Motor neuron (in vitro differentiated cells): Measurements from ENCODE around the gene PPP1R13B. TPM values are rescaled to one million over a fixed set of nuclear protein-coding genes. Genes with fewer than 3 reads are reported as not detected.

Source experiments
- ATAC-seq, 8 experiments: fragments of 200-7000 bp; cut with Tn5 transposase; replicated peaks in 6 of 8; 2 replicates each; pipeline ENCODE4 v1.8.0; 2021; ENCODE audit warnings: mild to moderate bottlenecking in 8 of 8, moderate library complexity in 8 of 8
- H3K27ac ChIP-seq, 2 donors: fragments of 250-450 bp; sonication (Bioruptor Pico); 2 replicates each; pipeline ENCODE4 v1.9.0; 2021; ENCODE audit warnings: antibody characterized with exemption in 2 of 2, mild to moderate bottlenecking in 2 of 2, moderate library complexity in 1 of 2
- H3K4me1 ChIP-seq, 2 donors: fragments of 250-450 bp; sonication (Bioruptor Pico); replicated peaks in 1 of 2; 2 replicates each; pipeline ENCODE4 v1.6.1; 2021; ENCODE audit warnings: antibody characterized with exemption in 2 of 2, mild to moderate bottlenecking in 2 of 2, moderate library complexity in 1 of 2
- H3K4me3 ChIP-seq, 5 donors: fragments of 250-450 bp; sonication (Bioruptor Pico); 2 replicates each; pipeline ENCODE4 v1.9.0; 2021; ENCODE audit warnings: antibody characterized with exemption in 5 of 5, mild to moderate bottlenecking in 5 of 5, moderate library complexity in 4 of 5
- WGBS, 10 experiments: fragments of 450-650 bp; shearing (Covaris generic); methylation state at CpG; one replicate each; pipeline ENCODE4 v1.0.0; 2022; 5-methylcytosine and 5-hydroxymethylcytosine counted together
- in situ Hi-C, 9 experiments: fragments of 400-800 bp; cut with MboI; loops; one replicate each; pipeline ENCODE4 v1.15.0; 2021; ENCODE audit warnings: low sequenced_read_pairs in 9 of 9, low pct_unique_long_range_greater_than_20kb in 2 of 9; ENCODE audit not compliant: unreplicated experiment in 9 of 9
- total RNA-seq, 8 experiments: library from RNA; unstranded; fragments of 300-600 nt; gene quantifications; 2 replicates each; pipeline versions ENCODE4 v1.2.3 to v1.2.4, GENCODE V29; 2022

Gene PPP1R13B
- total RNA-seq, 8 experiments from 2014 or later: 3.0 to 10.6 (median 8.6) TPM

DNA sequence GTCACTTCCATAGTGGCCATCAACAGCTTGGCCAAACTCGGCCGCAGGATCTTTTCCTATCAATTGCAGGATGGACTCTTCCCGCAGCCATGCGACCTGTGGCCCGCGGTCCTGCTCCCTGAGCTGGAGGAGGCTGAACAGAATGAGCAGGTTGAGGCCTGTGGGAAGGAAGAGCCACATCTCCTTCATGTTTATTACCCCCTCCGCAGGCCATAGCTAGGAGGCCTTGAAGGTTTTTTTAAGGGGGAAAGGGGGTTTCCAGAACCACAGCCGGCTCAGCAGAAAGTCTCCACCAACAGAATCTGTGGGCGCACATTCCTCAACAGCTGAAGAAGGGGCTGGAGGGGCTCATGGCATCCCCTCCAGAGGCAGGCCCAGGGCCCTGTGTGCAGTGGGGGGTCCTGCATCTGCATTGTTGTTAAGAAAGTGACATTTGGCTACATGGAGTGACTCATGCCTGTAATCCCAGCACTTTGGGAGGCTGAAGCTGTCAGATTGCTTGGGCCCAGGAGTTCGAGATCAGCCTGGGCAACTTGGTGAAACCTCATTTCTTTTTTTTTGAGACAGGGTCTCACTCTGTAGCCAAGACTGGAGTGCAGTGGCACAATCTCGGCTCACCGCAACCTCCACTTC, 25.2 kb upstream of the PPP1R13B start:
- Histone ChIP-seq H3K27ac (no peak overlapping the region), H3K4me3 (no peak overlapping the region), H3K4me1 (peaks cover 0 to 4% of the 10 kb centered on the region in 2 donors)
- in situ Hi-C loops: no loop called here
- 80 to 100% (median 100%) methylated on average over 1 to 5 of the region's 12 CpGs; no CpG with 5 or more reads in 5 of the 10 experiments for WGBS, 10 experiments
- no peak for ATAC-seq

DNA sequence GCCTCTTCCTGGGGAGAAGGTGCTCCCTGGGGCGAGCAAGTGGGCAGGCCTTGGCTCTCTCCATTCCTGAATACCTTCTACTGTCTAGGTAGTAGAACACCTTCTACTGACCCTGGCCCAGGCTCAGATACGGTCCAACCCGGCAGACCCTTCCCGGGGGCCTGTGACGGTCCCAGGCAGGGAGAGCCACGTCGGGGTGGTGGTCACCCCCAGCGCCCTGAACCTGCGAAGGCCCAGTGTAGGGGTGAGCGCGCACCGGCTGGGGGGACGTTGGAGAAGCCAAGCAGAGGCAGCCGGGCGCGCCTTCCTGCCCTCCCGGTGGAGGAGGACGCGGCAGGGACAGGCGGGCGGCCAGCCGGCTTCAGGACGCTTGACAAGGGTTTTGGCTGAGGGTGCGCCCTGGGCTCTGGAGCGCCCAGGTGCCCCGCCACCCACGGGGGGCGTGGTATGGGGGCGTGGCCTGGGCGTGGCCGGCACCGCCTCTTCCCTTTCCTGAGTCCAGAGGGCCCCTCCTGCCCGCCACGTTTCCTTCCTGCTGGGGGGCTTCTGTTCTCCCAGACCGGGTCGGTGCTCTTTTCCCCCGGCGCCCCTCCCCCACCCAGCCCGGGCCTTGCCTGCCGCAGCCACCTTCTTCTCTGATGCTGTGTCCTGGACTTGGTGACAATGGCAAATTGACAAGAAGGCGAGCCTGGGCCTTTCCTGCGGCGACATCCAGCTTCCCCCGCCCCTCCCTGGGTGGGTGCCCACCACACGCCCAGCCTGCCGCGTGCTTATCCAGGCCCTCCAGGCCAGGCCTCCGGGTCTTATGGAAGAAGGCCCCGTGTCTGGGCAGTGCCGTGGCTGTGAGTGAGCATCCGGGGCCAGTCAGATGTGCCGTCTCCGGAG, 24.5 kb upstream of the PPP1R13B start:
- in situ Hi-C loops: no loop called here
- Histone ChIP-seq H3K4me1 (peaks cover 0 to 4% of the 10 kb centered on the region in 2 donors), H3K27ac (no peak overlapping the region), H3K4me3 (no peak overlapping the region)
- ATAC-seq: peak in 4 of 8 experiments; percentile 15 to 71 (median 22)
- 55 to 100% (median 71%) methylated on average over 1 to 15 of the region's 53 CpGs; no CpG with 5 or more reads in 6 of the 10 experiments for WGBS, 10 experiments

GRCh38 chr14:103870891-103871595, 23.7 kb upstream of the PPP1R13B start:
- Histone ChIP-seq H3K4me3 (no peak overlapping the region), H3K4me1 (peaks cover 0 to 4% of the 10 kb centered on the region in 2 donors), H3K27ac (no peak overlapping the region)
- 85 to 100% (median 94%) methylated on average over 3 to 7 of the region's 8 CpGs; no CpG with 5 or more reads in 1 of the 10 experiments for WGBS, 10 experiments
- ATAC-seq: no peak
- in situ Hi-C loops: no loop called here

DNA sequence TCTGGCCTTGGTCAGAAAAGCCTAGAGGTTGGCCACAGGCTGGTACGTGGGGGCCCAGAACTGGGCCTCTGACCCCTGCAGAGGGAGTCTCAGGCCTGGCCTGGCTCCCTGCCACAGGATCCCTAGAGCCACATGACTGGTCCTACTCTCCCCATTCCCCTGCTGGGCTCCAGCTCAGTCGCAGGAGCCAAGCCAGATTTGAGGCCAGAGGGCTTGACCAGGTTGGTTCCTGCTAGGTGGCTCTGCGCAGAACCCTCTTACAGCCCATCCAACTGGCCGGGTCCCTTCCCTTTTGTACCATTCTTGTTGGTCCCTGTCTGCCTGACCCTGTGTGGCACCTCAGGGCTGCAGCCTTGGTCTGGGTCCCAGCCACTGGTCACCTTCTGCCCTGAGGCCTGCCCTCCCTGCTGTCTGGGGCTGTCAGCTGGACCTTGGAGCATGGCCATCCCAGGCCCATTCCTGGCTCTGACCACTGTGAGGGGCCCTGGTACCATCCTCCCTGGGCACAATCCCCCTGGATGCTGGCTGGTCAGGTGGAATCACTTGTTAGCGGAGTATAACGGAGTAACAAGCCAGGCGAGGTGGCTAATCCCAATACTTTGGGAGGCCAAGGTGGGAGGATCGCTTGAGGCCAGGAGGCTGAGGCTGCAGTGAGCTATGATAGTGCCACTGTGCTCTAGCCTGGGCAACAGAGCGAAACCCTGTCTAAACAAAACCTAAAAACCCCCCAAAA, 22.9 kb upstream of the PPP1R13B start:
- 82 to 100% (median 95%) methylated on average over 1 to 8 of the region's 9 CpGs; no CpG with 5 or more reads in 4 of the 10 experiments for WGBS, 10 experiments
- Histone ChIP-seq H3K4me1 (peaks cover 0 to 4% of the 10 kb centered on the region in 2 donors), H3K4me3 (no peak overlapping the region), H3K27ac (no peak overlapping the region)
- in situ Hi-C loops: no loop called here
- ATAC-seq: peak in 1 of 8 experiments; percentile 22

GRCh38 chr14:103869406-103870143, 22.2 kb upstream of the PPP1R13B start:
- WGBS, 10 experiments: 40 to 100% (median 78%) methylated on average over 1 to 2 of the region's 14 CpGs; no CpG with 5 or more reads in 6 of the 10 experiments
- peaks cover 0 to 4% of the 10 kb centered on the region in 2 donors for H3K4me1 ChIP-seq
- in situ Hi-C loops: no loop called here
- peak in 2 of 8 experiments; percentile 39 to 46 for ATAC-seq
- H3K27ac ChIP-seq: no peak overlapping the region
- no peak overlapping the region for H3K4me3 ChIP-seq

- H3K4me3 ChIP-seq: no peak overlapping the region
Observed at GRCh38 chr14:103868242-103868897, 21.0 kb upstream of the PPP1R13B start.

GRCh38 chr14:103867523-103867953, 20.2 kb upstream of the PPP1R13B start:
- H3K27ac ChIP-seq: no peak overlapping the region
- H3K4me3 ChIP-seq: no peak overlapping the region
- ATAC-seq: peak in 3 of 8 experiments; percentile 20 to 62 (median 36)
- in situ Hi-C loops: no loop called here
- WGBS, 10 experiments: 40 to 100% (median 90%) methylated on average over 1 to 4 of the region's 10 CpGs; no CpG with 5 or more reads in 5 of the 10 experiments
- peaks cover 0 to 4% of the 10 kb centered on the region in 2 donors for H3K4me1 ChIP-seq

More at GRCh38 chr14:103868242-103868897, 21.0 kb upstream of the PPP1R13B start:
- in situ Hi-C loops: no loop called here
- peaks cover 0 to 4% of the 10 kb centered on the region in 2 donors for H3K4me1 ChIP-seq
- no peak overlapping the region for H3K27ac ChIP-seq
- WGBS, 10 experiments: 76 to 100% (median 100%) methylated on average over 1 to 4 of the region's 10 CpGs; no CpG with 5 or more reads in 5 of the 10 experiments
- ATAC-seq: no peak

DNA sequence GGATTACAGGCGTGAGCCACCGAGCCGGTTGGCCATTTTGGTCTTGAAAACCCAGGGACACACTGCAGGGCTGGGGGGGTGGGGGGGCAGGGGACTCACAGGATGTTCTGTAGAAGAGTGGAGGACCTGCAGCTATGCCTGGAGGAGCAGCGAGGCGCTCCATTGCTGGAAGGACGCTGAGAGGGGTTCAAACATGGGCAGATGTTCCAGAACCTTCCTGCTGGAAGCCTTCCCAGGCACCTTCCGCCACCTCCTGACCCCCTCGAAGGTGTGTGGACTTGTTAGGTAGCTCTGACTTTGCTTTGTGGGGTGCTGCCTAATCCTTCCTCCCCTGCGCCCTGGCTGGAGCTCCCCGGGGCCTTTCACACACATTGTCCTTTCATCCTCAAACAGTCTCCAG, 19.6 kb upstream of the PPP1R13B start:
- no peak overlapping the region for H3K27ac ChIP-seq
- no peak for ATAC-seq
- 41 to 80% methylated on average over 1 to 4 of the region's 10 CpGs; no CpG with 5 or more reads in 8 of the 10 experiments for WGBS, 10 experiments
- no peak overlapping the region for H3K4me3 ChIP-seq
- in situ Hi-C loops: no loop called here
- peaks cover 0 to under 1% of the 10 kb centered on the region in 2 donors for H3K4me1 ChIP-seq

DNA sequence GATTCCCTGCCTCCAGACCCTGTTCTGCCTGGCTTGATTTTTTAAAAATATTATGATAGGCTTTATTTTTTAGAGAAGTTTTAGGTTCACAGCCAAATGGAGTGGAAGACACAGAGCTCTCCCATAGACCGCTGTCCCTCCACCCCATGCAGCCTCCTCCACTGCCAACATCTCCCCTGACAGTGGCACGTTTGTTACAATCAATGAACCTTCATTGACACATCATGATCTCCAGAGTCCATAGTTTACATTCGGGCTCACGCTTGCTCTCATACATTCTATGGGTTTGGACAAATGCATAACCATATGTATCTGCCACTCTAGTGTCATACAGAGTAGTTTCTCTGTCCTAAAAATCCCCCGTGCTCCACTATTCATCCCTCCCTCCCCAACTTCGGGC, 15.9 kb upstream of the PPP1R13B start:
- Histone ChIP-seq H3K27ac (no peak overlapping the region), H3K4me3 (no peak overlapping the region), H3K4me1 (peaks cover 0 to 2% of the 10 kb centered on the region in 2 donors)
- in situ Hi-C loops: no loop called here
- 45 to 95% (median 73%) methylated on average over 2 to 5 of the region's 6 CpGs; no CpG with 5 or more reads in 4 of the 10 experiments for WGBS, 10 experiments
- ATAC-seq: no peak

DNA sequence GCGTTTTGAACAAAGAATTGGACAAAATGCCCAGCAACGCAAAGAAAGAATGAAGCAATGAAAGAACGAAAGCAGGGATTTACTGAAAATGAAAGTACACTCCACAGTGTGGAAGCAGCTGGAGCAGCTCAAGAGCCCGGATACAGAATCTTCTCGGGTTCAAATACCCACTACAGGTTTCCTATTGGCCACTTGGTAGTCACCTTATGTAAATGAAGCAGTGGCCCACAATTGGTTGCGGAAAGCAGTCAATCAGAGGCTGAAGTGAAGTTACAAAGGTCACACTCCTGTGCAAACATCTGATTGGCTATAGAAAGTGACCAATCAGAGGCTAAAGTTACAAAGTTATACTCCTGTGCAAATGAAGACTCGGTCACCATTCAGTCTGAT, 15.0 kb upstream of the PPP1R13B start:
- Histone ChIP-seq H3K4me3 (no peak overlapping the region), H3K4me1 (peaks cover 0 to 2% of the 10 kb centered on the region in 2 donors), H3K27ac (no peak overlapping the region)
- 61 to 100% (median 94%) methylated on average over 2 to 6 of the region's 7 CpGs; no CpG with 5 or more reads in 3 of the 10 experiments for WGBS, 10 experiments
- in situ Hi-C loops: no loop called here
- ATAC-seq: no peak
